Activated CD8-positive, alpha-beta memory T cell treated with anti-CD3 and anti-CD28 coated beads, Interleukin-2, amount 50 U/mL, for 24 hours (primary cell): ENCODE results near the gene HRAS.

Experiments
- DNase-seq: peaks from one replicate; pipeline ENCODE4 v3.0.0-alpha.2; 2020; ENCODE audit errors: extremely low read depth

HRAS gene

GRCh38 chr11:496834-497564 is 38.4 kb downstream of the HRAS start:
- no peak for DNase-seq

DNA sequence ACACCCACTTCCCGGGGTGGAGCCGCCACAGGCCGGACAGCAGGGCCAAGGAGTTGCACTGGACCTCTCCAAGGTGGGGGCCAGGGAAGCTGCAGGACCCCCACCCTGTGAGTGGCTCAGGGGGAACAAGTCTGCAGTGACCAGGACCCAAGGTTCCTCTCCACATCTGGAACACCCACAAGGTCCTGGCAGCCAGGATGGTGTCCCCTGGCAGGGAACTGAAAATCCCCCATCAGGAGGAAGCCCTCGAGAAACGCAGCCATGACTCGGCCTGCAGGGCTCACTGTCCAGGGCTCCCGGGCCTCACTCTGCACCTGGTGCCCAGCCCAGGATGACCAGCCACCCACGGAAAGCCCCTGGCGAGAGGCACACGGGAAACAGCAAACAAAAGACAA is 39.8 kb downstream of the HRAS start:
- no peak for DNase-seq

DNA sequence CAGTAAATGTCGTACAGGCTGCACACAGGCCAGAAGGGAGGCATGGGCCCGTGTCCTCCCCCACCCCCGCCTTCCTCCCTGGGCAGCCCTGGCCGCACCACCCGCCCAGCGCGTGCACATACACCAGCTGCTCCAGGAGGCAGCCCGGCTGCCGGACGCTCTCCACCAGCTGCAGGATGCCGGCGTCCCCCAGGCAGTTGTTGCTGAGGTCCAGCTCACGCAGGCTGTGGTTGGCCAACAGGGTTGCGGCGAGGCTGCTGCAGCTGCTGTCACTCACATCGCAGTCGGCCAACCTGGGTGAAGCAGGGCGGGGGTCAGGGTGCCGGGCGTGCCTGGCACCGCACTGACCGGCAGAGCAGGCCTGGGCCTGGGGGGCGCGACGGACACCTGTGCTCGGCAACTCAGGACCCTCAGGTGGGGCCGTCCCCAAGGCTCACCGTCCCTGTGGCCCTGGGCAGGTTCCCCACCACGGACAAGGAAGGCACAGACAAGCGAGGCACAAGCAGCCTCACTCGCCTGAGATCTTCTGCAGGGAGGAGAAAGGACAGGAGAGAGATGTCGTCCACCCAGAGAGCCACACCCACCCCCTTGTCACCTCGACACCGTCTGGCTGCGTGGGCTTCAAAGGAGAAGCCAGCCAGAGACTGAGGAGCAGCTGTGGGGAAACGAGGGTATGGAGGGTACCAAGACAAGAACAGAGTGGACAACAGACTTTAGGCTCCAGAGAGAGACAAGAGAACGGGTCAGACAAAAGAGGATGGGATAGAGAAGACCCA is 40.4 kb downstream of the HRAS start:
- no peak for DNase-seq

DNA sequence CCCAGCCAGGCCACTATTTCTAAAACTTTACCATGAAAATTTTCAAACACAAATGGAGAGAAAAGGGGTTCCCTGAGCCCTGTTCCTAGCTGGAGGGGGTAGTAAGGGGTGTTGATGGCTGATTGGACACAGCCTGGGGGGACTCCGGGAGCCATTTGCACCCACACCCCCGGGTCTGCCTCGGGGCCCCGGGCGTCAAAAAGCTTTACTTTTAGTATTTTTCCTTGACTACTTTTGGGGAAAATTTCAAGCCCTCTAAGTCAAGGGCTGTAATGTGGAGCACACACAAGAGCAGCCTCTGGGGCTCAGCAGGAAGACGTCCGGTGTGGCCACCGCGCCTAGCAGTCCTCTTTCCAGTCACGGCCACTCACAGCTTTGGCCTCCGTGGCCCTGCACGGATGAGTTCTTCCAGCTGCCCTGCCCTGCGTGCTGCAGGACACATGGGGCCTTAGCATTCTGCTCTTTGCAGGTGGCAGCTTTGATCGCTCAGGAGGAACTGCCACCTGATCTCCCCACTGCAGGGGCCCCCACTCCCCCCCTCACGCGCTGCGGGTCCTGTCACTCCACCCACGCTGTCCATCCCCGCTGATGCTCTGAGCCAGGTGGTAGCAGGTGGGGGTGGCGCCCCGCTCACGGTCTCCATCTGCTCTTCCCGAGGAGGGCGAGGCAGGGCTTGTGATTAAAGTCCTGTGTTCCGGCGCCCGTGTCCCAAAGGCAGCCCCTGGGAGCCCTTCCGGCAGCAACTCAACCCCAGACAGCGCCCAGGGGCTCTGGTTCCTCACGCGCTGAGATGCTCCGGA is 42.7 kb downstream of the HRAS start:
- no peak for DNase-seq

GRCh38 chr11:491358-491757 is 44.0 kb downstream of the HRAS start:
- DNase-seq = no peak

DNA sequence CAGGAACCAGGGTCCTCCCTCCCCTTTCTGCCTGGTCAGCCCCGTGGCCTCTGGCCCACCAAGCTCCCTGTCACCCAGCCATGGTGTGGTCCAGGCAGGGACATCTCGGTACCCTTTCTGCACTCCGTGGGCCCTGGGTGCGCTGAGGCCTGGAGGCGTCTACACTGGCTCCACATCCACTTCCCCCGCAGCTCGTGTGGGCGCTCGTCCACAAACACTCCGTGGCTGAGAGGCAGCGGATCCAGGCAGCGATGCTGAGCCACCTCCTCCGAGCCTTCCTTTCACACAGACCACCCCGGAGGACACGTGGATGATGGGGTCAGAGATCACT is 44.5 kb downstream of the HRAS start:
- DNase-seq = no peak

DNA sequence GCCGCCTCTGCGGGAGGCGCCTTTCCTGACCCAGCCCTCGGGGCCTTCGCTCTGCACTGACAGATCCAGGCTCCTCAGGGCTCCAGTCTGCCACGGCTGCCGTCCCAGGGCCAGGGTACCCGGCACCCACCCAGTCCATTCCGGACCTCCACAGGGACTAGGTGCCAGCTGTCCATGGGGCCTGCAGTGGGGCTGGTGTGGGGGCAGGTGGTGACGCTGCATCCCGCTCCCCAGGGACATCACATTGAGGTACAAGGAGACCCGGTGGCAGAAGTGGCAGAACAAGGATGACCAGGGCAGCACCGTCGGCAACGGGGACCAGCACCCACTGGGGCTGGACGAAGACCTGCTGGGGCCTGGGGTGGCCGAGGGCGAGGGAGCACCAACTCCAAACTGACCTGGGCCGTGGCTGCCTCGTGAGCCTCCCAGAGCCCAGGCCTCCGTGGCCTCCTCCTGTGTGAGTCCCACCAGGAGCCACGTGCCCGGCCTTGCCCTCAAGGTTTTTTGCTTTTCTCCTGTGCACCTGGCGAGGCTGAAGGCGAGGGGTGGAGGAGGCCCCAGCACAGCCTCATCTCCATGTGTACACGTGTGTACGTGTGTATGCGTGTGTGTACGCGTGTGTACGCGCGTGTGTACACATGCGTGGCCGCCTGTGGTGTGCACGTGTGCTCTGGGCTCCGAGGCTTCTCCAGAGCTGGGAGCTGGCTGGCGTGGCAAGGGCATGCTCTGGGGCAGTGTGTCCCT is 45.0 kb downstream of the HRAS start:
- no peak for DNase-seq

DNA sequence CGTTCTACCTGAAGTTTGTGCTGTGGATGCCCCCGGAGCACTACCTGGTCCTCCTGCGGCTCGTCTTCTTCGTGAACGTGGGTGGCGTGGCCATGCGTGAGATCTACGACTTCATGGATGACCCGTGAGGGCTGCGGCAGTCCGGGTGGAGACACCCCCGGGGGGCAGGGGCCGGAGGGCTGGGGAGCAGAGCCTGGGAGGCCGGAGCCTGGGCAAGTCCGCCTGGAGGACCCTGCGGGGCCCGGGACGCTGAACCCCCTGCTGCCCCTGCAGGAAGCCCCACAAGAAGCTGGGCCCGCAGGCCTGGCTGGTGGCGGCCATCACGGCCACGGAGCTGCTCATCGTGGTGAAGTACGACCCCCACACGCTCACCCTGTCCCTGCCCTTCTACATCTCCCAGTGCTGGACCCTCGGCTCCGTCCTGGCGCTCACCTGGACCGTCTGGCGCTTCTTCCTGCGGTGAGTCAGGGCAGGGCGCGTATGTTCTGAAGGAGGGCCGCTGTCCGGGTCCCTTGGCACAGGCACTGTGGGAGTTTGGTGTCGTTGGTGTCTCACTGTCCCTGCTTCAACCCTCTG is 45.7 kb downstream of the HRAS start:
- no peak for DNase-seq

DNA sequence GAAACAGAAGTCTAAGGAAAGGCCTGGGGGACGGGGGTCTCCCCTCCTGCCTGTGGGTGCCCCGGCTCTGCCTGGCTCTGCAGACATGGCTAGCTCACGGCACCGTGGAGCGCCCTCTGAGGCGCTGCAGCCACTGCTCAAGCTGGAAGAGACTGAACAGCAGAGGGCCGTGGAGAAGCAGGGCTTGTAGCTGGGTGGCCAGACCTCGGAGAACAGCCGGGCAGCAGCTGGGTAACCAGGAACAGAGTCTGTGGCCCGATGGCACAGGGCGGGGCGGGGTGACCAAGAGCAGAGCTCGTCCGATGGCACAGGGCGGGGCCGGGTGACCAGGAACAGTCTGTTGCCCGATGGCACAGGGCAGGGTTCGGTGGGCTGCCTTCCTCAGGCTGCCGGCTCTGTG is 46.4 kb downstream of the HRAS start:
- DNase-seq = no peak

- no peak for DNase-seq
Measured at GRCh38 chr11:488579-488978, 46.8 kb downstream of the HRAS start.

GRCh38 chr11:488062-488461 is 47.3 kb downstream of the HRAS start:
- no peak for DNase-seq

- DNase-seq = no peak
Measured at GRCh38 chr11:487571-488021, 47.8 kb downstream of the HRAS start.

DNA sequence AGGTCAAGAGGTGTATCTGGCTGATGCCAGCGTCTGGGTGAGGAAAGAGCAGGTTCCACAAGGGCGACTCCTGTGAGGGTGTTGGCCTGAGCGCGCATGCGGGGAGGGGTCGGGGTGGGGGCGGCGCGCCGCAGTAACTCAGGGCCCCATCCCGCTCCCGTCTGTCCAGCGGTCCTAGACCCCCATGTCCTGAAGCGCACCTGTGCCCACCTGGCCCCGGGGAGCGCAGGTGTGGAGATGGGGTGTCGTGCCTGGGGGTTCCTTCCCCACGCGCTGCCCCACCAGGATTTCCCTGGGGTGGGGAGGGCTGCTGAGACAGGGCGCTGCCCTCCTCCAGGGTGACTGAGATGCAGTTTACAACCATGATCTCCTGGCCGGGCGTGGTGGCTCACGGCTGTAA is 49.2 kb downstream of the HRAS start:
- DNase-seq = no peak

GRCh38 chr11:484616-485015 is 50.8 kb downstream of the HRAS start:
- no peak for DNase-seq
